DND-41 (cell line): Measurements from ENCODE around the gene RFXAP.

Experiments
- ATAC-seq: fragments of 200-7000 bp; cut with Tn5 transposase; 3 replicates; pipeline ENCODE4 v1.9.1; 2021; ENCODE audit warnings: low read depth; ENCODE audit not compliant: insufficient read depth
- DNase-seq: peaks from one replicate; pipeline ENCODE4 v3.0.0-alpha.2; 2020
- H2AFZ ChIP-seq: 2 replicates; pipeline ENCODE4 v1.6.0; 2012; ENCODE audit warnings: low read depth, low read length
- H3K27ac ChIP-seq: 2 replicates; pipeline ENCODE4 v1.5.1; 2012; ENCODE audit warnings: low read length, inconsistent platforms
- H3K27me3 ChIP-seq: fragments of 200-600 bp; sonication (generic); 2 replicates; pipeline ENCODE4 v1.6.0; 2012; ENCODE audit warnings: low read length, mild to moderate bottlenecking, inconsistent platforms; ENCODE audit not compliant: insufficient read depth, poor library complexity
- H3K36me3 ChIP-seq: 2 replicates; pipeline ENCODE4 v1.5.1; 2012; ENCODE audit warnings: low read length, inconsistent platforms; ENCODE audit not compliant: insufficient read depth
- H3K4me1 ChIP-seq: 2 replicates; pipeline ENCODE4 v1.5.1; 2012; ENCODE audit warnings: mild to moderate bottlenecking, low read length; ENCODE audit not compliant: insufficient read depth
- H3K4me2 ChIP-seq: 2 replicates; pipeline ENCODE4 v1.6.0; 2012; ENCODE audit warnings: mild to moderate bottlenecking, moderate library complexity, low read length, inconsistent platforms; ENCODE audit not compliant: insufficient read depth
- H3K4me3 ChIP-seq, 2 experiments: fragments of 200-600 bp in 1 of 2; shearing (Covaris generic) in 1 of 2; 2 replicates each; pipeline ENCODE4 v1.5.1; 2012 to 2016; ENCODE audit warnings: inconsistent platforms in 2 of 2, low read length in 2 of 2, mild to moderate bottlenecking in 2 of 2, low read depth in 1 of 2, moderate library complexity in 1 of 2
- H3K79me2 ChIP-seq: 2 replicates; pipeline ENCODE4 v1.6.0; 2012; ENCODE audit warnings: low read length, inconsistent platforms; ENCODE audit not compliant: insufficient read depth
- H3K9ac ChIP-seq: 2 replicates; pipeline ENCODE4 v1.6.0; 2012; ENCODE audit warnings: low read depth, mild to moderate bottlenecking, inconsistent platforms, low read length, moderate library complexity
- H3K9me3 ChIP-seq: 2 replicates; pipeline ENCODE4 v1.5.1; 2012; ENCODE audit warnings: low read length, moderate library complexity, mild to moderate bottlenecking, inconsistent platforms; ENCODE audit not compliant: insufficient read depth, severe bottlenecking
- H4K20me1 ChIP-seq: 2 replicates; pipeline ENCODE4 v1.6.0; 2012; ENCODE audit warnings: low read length; ENCODE audit not compliant: insufficient read depth
- CTCF ChIP-seq: IDR thresholded peaks from 2 replicates; pipeline ENCODE4 v1.5.1; 2012; ENCODE audit warnings: borderline replicate concordance, low read length, moderate library complexity, mild to moderate bottlenecking; ENCODE audit not compliant: poor library complexity, severe bottlenecking; ENCODE audit errors: extremely low read depth
- EZH2 ChIP-seq: IDR thresholded peaks from 3 replicates; pipeline ENCODE4 v1.6.1; 2012; ENCODE audit warnings: borderline replicate concordance, low read depth, mild to moderate bottlenecking, moderate library complexity, low read length, inconsistent platforms; ENCODE audit not compliant: severe bottlenecking

Gene RFXAP

DNA sequence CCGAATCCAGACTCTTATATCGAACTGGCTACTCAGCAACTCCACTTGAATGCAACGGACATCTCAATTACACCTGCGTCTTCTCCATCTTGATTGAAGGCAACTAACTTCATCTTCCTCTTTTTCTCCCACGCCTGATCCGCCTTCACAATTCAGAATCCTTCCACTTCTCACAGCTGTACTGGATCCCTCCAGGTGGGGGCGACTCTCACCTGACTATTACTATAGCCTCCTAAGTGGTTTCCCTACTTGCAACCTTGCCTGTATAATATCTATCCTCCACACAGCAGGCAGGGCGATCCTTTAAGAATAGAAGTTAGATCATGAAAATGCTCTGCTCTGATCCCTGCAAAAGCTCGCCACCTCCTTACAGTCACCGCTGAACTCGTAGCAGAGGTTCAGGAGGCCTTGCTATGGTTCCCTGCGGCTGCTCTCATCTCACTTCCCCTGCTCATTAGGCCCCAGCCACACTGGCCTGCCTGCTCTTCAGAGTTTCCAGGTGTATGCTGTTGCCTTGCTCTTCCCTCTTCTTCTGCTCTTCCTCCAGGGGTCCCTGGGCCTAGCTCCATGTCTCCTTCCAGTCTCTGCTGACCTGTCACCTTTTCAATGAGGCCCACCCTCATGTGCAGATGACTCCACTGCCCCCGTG, 31.9 kb downstream of the RFXAP start:
- no peaks in the 10 kb centered on the region for H3K4me1 ChIP-seq
- no peaks in the 10 kb centered on the region for H3K79me2 ChIP-seq
- no peaks in the 10 kb centered on the region for H3K36me3 ChIP-seq
- no peak overlapping the region for H3K4me3 ChIP-seq
- H3K27ac ChIP-seq, result no peak overlapping the region
- no peak overlapping the region for H3K4me2 ChIP-seq
- DNase-seq (peak; percentile 20), ATAC-seq (peak; percentile 52; the same call in 1 of the 3 replicates)
- no peaks in the 10 kb centered on the region for H3K27me3 ChIP-seq
- H3K9me3 ChIP-seq, result no peaks in the 10 kb centered on the region
- H2AFZ ChIP-seq, result no peak overlapping the region
- TF ChIP-seq EZH2 (no peak), CTCF (peak; percentile 56)
- no peak overlapping the region for H3K9ac ChIP-seq
- peaks cover 4% of the 10 kb centered on the region; the same call in 1 of the 2 replicates for H4K20me1 ChIP-seq

DNA sequence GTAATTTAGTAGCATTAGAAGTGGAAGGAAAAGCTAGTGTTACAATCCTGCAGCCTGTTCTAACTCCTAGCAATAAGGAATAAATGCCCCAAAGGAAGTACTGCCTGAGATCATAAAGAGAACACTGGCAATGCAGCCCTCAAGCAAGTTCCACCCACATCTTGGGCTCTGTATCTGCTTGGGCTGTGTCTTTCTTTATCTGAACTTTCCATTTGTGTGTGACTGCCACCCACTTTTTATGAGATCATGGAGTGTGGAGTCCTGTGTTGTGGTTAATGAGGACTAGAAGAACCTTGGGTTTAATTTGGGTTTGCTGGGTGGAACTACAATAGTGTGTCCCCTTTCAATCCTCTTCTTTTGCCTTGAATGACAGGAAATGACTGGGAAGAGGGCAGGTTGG, 38.2 kb downstream of the RFXAP start:
- Histone ChIP-seq H3K27ac (no peak overlapping the region), H3K4me2 (no peak overlapping the region), H3K9ac (no peak overlapping the region), H3K9me3 (no peaks in the 10 kb centered on the region), H2AFZ (no peak overlapping the region), H3K4me3 (no peak overlapping the region), H3K27me3 (peaks cover 3% of the 10 kb centered on the region), H4K20me1 (no peaks in the 10 kb centered on the region), H3K36me3 (no peaks in the 10 kb centered on the region), H3K4me1 (no peaks in the 10 kb centered on the region), H3K79me2 (no peaks in the 10 kb centered on the region)
- no peak for DNase-seq
- 0 out of 3 replicates have a peak, but pooled peaks have one; percentile 31 for ATAC-seq
- no peak for TF ChIP-seq CTCF
- no peak for TF ChIP-seq EZH2

DNA sequence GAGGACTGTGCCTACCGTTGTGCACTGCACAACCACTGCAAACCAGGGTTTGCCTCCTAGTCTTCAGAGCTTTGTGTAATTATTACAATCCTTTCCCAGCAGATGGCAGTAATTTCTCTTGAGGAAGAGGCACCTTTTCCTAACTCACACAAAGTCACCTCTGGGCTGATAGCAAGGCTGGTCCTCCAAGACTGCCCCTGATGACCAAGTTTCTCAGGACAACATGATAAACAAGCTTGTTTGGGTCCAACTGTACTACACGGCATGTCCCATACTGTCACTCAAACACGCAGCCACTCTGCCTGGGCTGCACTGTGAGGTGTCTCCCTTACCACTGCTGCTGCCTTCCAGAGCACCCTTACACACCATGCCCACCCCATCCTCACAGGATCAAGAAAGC, 39.3 kb downstream of the RFXAP start:
- Histone ChIP-seq H3K79me2 (no peaks in the 10 kb centered on the region), H3K27ac (no peak overlapping the region), H3K9me3 (no peaks in the 10 kb centered on the region), H3K4me1 (no peaks in the 10 kb centered on the region), H3K9ac (no peak overlapping the region), H3K27me3 (peaks cover 5% of the 10 kb centered on the region), H3K4me2 (no peak overlapping the region), H2AFZ (no peak overlapping the region), H3K36me3 (no peaks in the 10 kb centered on the region), H3K4me3 (no peak overlapping the region), H4K20me1 (no peaks in the 10 kb centered on the region)
- peak; percentile 65 for TF ChIP-seq CTCF
- no peak for TF ChIP-seq EZH2
- DNase-seq (no peak), ATAC-seq (peak; percentile 79)
